Measurements from ENCODE around the gene HIF3A.

GRCh38 chr19:46289724-46290619 lies 6.9 kb upstream of the HIF3A start:
- no peak for TF ChIP-seq CTCF (IDR thresholded peaks at IDR 0.05)
- no peak for TF ChIP-seq POLR2A (IDR thresholded peaks at IDR 0.05)

Measured in thyroid gland (tissue), 4 donors.